ENCODE results near the gene TVP23B.
"Not testable (repeated sequence)": the region's sequence is repeated elsewhere in the genome, so short reads cannot be mapped to it uniquely, and the experiment has no call there.

The TVP23B gene

GRCh38 chr17:18780991-18781718, at the start of gene TVP23B:
Gene TVP23B, plus strand, starts transcription at chr17:18781183. Its CDS starts 111 bp downstream, at chr17:18781294.
- DNase-seq (ENCODE audit: extremely low read depth in 1 of 2, low read depth in 1 of 2): peak; percentile 95

GRCh38 chr17:18732438-18732837, 48.5 kb upstream of the TVP23B start:
- DNase-seq (ENCODE audit: extremely low read depth in 1 of 2, low read depth in 1 of 2): not testable (repeated sequence)

- not testable (repeated sequence) for DNase-seq (ENCODE audit: extremely low read depth in 1 of 2, low read depth in 1 of 2)
These were observed 47.6 kb upstream of the TVP23B start for GRCh38 chr17:18733350-18733749.

GRCh38 chr17:18739616-18740391, 41.2 kb upstream of the TVP23B start:
- not testable (repeated sequence) for DNase-seq (ENCODE audit: extremely low read depth in 1 of 2, low read depth in 1 of 2)

- not testable (repeated sequence) for DNase-seq (ENCODE audit: extremely low read depth in 1 of 2, low read depth in 1 of 2)
These were observed 39.8 kb upstream of the TVP23B start for GRCh38 chr17:18741228-18741627.

GRCh38 chr17:18743699-18744421, 37.1 kb upstream of the TVP23B start, which contains the start of gene FBXW10:
Gene FBXW10, plus strand, starts transcription at chr17:18744054. Its CDS starts 191 bp downstream, at chr17:18744245.
- not testable (repeated sequence) for DNase-seq (ENCODE audit: extremely low read depth in 1 of 2, low read depth in 1 of 2)

GRCh38 chr17:18744726-18745125, 36.3 kb upstream of the TVP23B start:
- not testable (repeated sequence) for DNase-seq (ENCODE audit: extremely low read depth in 1 of 2, low read depth in 1 of 2)

GRCh38 chr17:18746551-18746950, 34.4 kb upstream of the TVP23B start:
- DNase-seq (ENCODE audit: extremely low read depth in 1 of 2, low read depth in 1 of 2): not testable (repeated sequence)

GRCh38 chr17:18747501-18747900, 33.5 kb upstream of the TVP23B start:
- DNase-seq (ENCODE audit: extremely low read depth in 1 of 2, low read depth in 1 of 2): not testable (repeated sequence)

GRCh38 chr17:18750242-18750641, 30.7 kb upstream of the TVP23B start:
- not testable (repeated sequence) for DNase-seq (ENCODE audit: extremely low read depth in 1 of 2, low read depth in 1 of 2)

GRCh38 chr17:18753829-18754409, 27.1 kb upstream of the TVP23B start:
- not testable (repeated sequence) for DNase-seq (ENCODE audit: extremely low read depth in 1 of 2, low read depth in 1 of 2)

GRCh38 chr17:18755969-18756368, 25.0 kb upstream of the TVP23B start:
- DNase-seq (ENCODE audit: extremely low read depth in 1 of 2, low read depth in 1 of 2): not testable (repeated sequence)

GRCh38 chr17:18757368-18758044, 23.5 kb upstream of the TVP23B start:
- not testable (repeated sequence) for DNase-seq (ENCODE audit: extremely low read depth in 1 of 2, low read depth in 1 of 2)

GRCh38 chr17:18758344-18758743, 22.6 kb upstream of the TVP23B start:
- not testable (repeated sequence) for DNase-seq (ENCODE audit: extremely low read depth in 1 of 2, low read depth in 1 of 2)

- DNase-seq (ENCODE audit: extremely low read depth in 1 of 2, low read depth in 1 of 2): not testable (repeated sequence)
These were observed 20.8 kb upstream of the TVP23B start for GRCh38 chr17:18760221-18760620.

- DNase-seq (ENCODE audit: extremely low read depth in 1 of 2, low read depth in 1 of 2): not testable (repeated sequence)
These were observed 10.4 kb upstream of the TVP23B start for GRCh38 chr17:18770572-18770971.

GRCh38 chr17:18771066-18771465, 9.9 kb upstream of the TVP23B start:
- DNase-seq (ENCODE audit: extremely low read depth in 1 of 2, low read depth in 1 of 2): not testable (repeated sequence)

- no peak for DNase-seq (ENCODE audit: extremely low read depth in 1 of 2, low read depth in 1 of 2)
These were observed 8.5 kb upstream of the TVP23B start for GRCh38 chr17:18772471-18772870.

- DNase-seq (ENCODE audit: extremely low read depth in 1 of 2, low read depth in 1 of 2): not testable (repeated sequence)
These were observed 822 bp downstream of the TVP23B start for GRCh38 chr17:18781805-18782204.

GRCh38 chr17:18785933-18786332, 5.0 kb downstream of the TVP23B start:
- not testable (repeated sequence) for DNase-seq (ENCODE audit: extremely low read depth in 1 of 2, low read depth in 1 of 2)

All from stimulated activated CD8-positive, alpha-beta memory T cell treated with anti-CD3 and anti-CD28 coated beads, Interleukin-7, amount 100 ng/mL, for 48 hours (primary cell).